SH-SY5Y (cell line): ENCODE data around the gene ZNF613.

ENCODE experiments used
- GATA2 ChIP-seq: IDR thresholded peaks from 2 replicates; pipeline ENCODE4 v1.6.1; 2011; ENCODE audit warnings: mild to moderate bottlenecking, low read depth, low read length
- GATA3 ChIP-seq: IDR thresholded peaks from 2 replicates; pipeline ENCODE4 v1.6.1; 2011; ENCODE audit warnings: low read depth, mild to moderate bottlenecking, low read length, moderate library complexity

DNA sequence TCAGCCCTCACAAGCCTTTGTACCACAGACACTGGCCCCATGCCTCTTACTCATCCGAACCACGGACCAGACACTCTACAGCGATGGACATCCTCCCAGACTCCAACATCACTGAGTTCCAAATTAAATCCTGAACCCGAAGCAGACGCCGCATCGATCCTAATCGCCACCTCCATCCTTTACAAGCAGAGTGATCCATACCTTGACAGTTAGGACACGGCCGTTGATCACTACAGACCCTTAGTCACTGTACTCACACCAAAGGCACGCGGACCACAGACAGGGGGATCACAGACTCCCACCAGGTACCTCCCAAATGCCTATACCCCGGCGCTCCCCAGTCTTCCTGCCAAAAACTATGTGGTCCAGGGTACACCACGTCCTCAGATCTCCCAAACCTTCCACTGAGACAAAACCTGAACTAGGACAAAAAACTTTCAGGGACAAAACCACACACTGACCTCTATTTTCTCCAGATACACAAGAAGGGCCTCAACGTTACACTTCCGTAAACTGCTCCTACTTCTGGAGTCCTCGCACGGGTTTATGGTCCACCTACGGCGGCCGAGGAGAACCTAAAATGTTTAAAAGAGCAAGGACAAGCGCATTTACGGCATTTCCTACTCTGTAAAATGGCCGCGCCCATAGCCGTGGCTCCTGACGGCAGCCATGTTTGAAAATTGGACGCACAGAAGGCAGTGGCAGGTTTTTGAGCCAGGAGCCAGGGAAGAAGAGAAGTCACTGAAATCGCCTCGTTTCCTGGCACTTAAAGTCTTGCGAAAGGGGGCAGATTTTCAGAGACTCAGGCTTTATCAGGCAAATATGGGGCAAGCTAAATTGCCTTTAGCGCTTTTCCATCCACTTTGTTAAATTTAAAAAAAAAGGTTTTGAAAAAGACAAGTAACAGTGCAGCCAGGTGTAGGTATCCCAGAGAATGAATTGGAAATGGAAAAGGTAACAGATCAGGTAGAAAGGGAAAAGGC, 59.3 kb downstream of the ZNF613 start, which contains the start of gene ZNF350:
- TF ChIP-seq GATA2 = no peak
- no peak for TF ChIP-seq GATA3
